ENCODE data around the gene KIF1A.

DNA sequence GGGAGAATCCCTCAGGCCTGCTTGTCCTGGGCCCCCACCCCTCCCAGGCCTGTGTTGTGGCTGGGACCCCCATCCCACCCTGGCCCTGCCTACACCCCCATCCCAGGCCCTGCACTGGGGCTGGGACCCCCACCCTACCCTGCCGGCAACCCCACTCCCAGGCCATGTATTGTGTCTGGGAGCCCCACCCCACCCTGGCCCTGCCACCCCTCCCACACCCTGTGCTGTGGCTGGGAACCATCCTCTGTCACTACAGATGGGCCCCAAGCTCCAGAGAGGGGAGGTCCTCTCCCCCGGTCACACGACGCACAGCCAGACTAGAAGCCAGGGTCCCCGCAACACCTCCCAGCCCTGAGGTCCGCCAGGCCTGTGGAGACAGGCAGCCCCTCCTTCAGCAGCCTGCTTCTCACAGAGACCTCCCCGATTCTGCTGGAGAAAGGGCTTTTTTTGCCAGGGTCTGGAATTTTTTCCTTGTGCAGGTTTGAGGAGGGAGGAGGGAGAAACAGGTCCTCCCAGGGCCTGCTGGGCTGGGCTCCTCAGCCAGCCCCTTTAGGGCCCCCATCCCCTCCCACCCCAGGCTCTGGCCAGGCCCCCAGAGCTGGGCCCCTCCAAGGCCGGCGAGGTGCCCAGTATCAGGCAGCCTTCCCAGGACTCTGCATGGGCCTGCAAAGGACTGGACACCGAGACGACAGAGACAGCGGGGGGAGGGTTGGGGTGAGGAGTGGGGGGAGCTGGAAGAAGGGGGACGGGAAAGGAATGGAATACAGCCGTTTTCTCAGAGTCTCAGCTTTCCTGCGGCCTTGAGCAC lies 28.0 kb downstream of the KIF1A start:
- TF ChIP-seq, protein P1, sequence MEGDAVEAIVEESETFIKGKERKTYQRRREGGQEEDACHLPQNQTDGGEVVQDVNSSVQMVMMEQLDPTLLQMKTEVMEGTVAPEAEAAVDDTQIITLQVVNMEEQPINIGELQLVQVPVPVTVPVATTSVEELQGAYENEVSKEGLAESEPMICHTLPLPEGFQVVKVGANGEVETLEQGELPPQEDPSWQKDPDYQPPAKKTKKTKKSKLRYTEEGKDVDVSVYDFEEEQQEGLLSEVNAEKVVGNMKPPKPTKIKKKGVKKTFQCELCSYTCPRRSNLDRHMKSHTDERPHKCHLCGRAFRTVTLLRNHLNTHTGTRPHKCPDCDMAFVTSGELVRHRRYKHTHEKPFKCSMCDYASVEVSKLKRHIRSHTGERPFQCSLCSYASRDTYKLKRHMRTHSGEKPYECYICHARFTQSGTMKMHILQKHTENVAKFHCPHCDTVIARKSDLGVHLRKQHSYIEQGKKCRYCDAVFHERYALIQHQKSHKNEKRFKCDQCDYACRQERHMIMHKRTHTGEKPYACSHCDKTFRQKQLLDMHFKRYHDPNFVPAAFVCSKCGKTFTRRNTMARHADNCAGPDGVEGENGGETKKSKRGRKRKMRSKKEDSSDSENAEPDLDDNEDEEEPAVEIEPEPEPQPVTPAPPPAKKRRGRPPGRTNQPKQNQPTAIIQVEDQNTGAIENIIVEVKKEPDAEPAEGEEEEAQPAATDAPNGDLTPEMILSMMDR (IDR thresholded peaks at IDR 0.05; ENCODE audit: low read length): no peak
- no peak for TF ChIP-seq EZH2 (IDR thresholded peaks at IDR 0.05; ENCODE audit: borderline replicate concordance, low read length)

Measured in OCI-LY1 (cell line).